Prostate gland (tissue), 2 donors: Measurements from ENCODE around the gene LRRC30. TPM values are rescaled to one million over a fixed set of nuclear protein-coding genes. Genes with fewer than 3 reads are reported as not detected.

Source experiments
- DNase-seq: peaks from one replicate; pipeline ENCODE4 v3.0.0-alpha.2; 2019; ENCODE audit warnings: low spot score
- H3K27ac ChIP-seq, 2 donors: fragments of 200-600 bp; sonication (generic); 2 replicates each; pipeline ENCODE4 v1.5.1; 2017 to 2019
- H3K27me3 ChIP-seq: fragments of 200-600 bp; sonication (generic); replicated peaks from 2 replicates; pipeline ENCODE4 v1.5.1; 2019; ENCODE audit not compliant: insufficient read depth
- H3K36me3 ChIP-seq, 2 donors: fragments of 200-600 bp; sonication (generic); 1 replicate in 1 of 2; 2 replicates in 1 of 2; pipeline versions ENCODE4 v1.5.1 to v1.8.1; 2017 to 2019
- H3K4me1 ChIP-seq: fragments of 200-600 bp; sonication (generic); replicated peaks from 2 replicates; pipeline ENCODE4 v1.5.1; 2019
- H3K4me3 ChIP-seq, 2 donors: fragments of 200-600 bp; sonication (generic); 2 replicates each; pipeline ENCODE4 v1.5.1; 2017 to 2019
- H3K9me3 ChIP-seq: fragments of 200-600 bp; sonication (generic); 2 replicates; pipeline ENCODE4 v1.5.1; 2017
- CTCF ChIP-seq, 4 experiments: fragments of 200-600 bp in 2 of 4; fragments of 450-650 bp in 2 of 4; sonication (generic) in 2 of 4; IDR thresholded peaks; 1 replicate in 3 of 4; 2 replicates in 1 of 4; pipeline ENCODE4 v1.5.1; 2016 to 2019; ENCODE audit warnings: antibody characterized with exemption in 4 of 4, mild to moderate bottlenecking in 2 of 4, moderate library complexity in 2 of 4
- POLR2A ChIP-seq: fragments of 450-650 bp; IDR thresholded peaks from one replicate; pipeline ENCODE4 v1.6.1; 2016; ENCODE audit warnings: antibody characterized with exemption, mild to moderate bottlenecking
- POLR2AphosphoS5 ChIP-seq: sonication (generic); formaldehyde crosslinking; IDR thresholded peaks from one replicate; pipeline ENCODE4 v1.6.1; 2017; ENCODE audit warnings: antibody characterized with exemption
- WGBS: methylation state at CpG from one replicate; pipeline ENCODE4 v1.1.5; 2018; 5-methylcytosine and 5-hydroxymethylcytosine counted together
- intact Hi-C: fragments of 100-400 bp; cut with DNase I; formaldehyde crosslinking; loops from one replicate; pipeline ENCODE4 v1.14.2; 2022
- total RNA-seq, 2 donors: library from RNA; depleted of rRNA; stranded (reverse); fragments of >200 nt; gene quantifications; one replicate each; pipeline ENCODE4 v1.1.0, GENCODE V29; 2016

The LRRC30 gene
- total RNA-seq, 2 donors from 2014 or later: not detected

- Histone ChIP-seq H3K9me3 (no peaks in the 10 kb centered on the region), H3K4me1 (no peaks in the 10 kb centered on the region), H3K27me3 (no peaks in the 10 kb centered on the region), H3K36me3 (no peaks in the 10 kb centered on the region), H3K27ac (no peak overlapping the region), H3K4me3 (no peak overlapping the region)
- WGBS: 93% methylated on average over 2 of the region's 2 CpGs
- intact Hi-C loops: loop anchor here (10.0 kb wide), 1 partner anchor 83 kb away; no protein-coding TSS in a partner anchor
- no peak for TF ChIP-seq POLR2A
- no peak for TF ChIP-seq CTCF (IDR thresholded peaks at IDR 0.05)
- no peak for TF ChIP-seq POLR2AphosphoS5
- DNase-seq: no peak
Measured at GRCh38 chr18:7281579-7281978, 50.7 kb downstream of the LRRC30 start.

Other genes with a start within 250 kb of the LRRC30 start
- gene LAMA1, start 113.3 kb upstream of the LRRC30 start, total RNA-seq: 10 to 100 TPM in 1 of 2 donors, 1 to 10 TPM in 1; 1.8 to 59.6 TPM